Fibroblast of lung (primary cell): ENCODE results near the gene KRT4.

Source experiments
- CTCF ChIP-seq, 2 donors: IDR thresholded peaks in 1 of 2; conservative IDR thresholded peaks in 1 of 2; 1 replicate in 1 of 2; 2 replicates in 1 of 2; pipeline ENCODE4 v1.5.1; 2011 to 2012; ENCODE audit warnings: low read length in 2 of 2, control low read depth in 1 of 2, inconsistent platforms in 1 of 2, low read depth in 1 of 2, mild to moderate bottlenecking in 1 of 2
- EZH2 ChIP-seq: IDR thresholded peaks from 2 replicates; pipeline ENCODE4 v1.5.1; 2012; ENCODE audit warnings: low read length, control low read depth, mild to moderate bottlenecking; ENCODE audit errors: missing control alignments

GRCh38 chr12:52850681-52851080, 36.8 kb upstream of the KRT4 start:
- TF ChIP-seq EZH2, result no peak
- no peak for TF ChIP-seq CTCF (conservative IDR thresholded peaks at IDR 0.05 in 1 of 2, IDR thresholded peaks at IDR 0.05 in 1 of 2; ENCODE audit: low read depth in 1 of 2, low read length in 2 of 2)
